GM21825 (cell line): Measurements from ENCODE around the gene GOLGA6L2.

Experiments used
- ATAC-seq: cut with Tn5 transposase; IDR thresholded peaks from one replicate; pipeline ENCODE4 v1.9.1; 2021; ENCODE audit warnings: mild to moderate bottlenecking, moderate library complexity; ENCODE audit not compliant: unreplicated experiment

GOLGA6L2 gene

DNA sequence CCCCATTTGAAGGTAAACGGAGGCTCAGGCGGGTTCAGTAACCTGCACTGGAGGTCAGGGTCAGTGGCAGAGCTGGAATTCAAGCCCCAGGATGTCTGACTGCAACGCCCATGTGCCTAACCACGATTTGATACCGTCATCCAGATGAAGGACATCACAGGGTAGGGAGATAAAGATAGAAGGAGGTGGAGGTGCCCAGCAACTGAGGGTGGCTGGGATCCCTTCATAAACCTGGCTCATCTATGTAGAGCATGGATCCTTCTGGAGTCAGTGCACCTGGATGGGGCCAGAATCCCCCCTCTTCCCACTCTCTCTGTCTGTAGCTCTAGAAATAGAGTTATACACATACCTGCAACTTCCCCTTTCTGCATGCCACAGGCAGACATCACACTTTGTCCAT, 51.2 kb downstream of the GOLGA6L2 start:
- ATAC-seq: no peak

DNA sequence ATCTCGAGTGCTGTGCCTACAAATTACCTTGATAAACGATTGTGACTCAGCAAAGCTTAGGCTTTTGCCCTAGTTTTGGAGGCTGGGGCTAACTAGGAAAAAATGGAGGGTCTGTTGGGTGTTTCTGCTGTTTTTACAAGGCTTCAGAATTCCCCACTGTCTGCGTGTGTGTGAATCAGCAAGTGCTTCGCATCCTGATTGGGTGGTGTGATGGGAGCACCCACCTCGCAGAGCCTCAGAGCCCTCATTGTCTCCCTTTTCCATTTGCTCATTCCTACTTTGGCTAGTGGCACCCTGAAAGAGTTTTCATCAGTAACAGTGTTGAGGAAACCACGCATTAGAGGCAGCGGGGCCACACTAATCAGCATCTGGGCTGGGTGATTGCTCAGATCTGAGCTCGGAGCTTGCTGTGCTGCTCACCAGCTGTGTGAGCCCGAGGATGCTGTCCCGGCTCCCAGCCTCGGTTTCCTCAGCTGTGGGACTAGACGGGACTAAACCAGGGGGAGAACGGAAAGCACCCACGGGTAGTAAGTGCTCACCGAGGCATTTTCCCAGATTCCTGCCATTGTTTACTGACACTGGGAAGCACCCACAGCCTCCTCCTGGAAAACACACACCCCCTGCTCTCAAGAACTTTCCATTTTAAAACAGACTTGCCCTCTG, 51.9 kb downstream of the GOLGA6L2 start:
- ATAC-seq: no peak
